Stomach (tissue), 4 donors: ENCODE results near the gene B3GNT8.

ENCODE experiments used
- CTCF ChIP-seq, 7 experiments: fragments of 450-650 bp in 4 of 7; fragments of 200-600 bp in 3 of 7; sonication (generic) in 3 of 7; IDR thresholded peaks; one replicate each; pipeline ENCODE4 v1.5.1; 2016 to 2019; ENCODE audit warnings: antibody characterized with exemption in 7 of 7, control low read depth in 2 of 7, mild to moderate bottlenecking in 1 of 7
- EP300 ChIP-seq: sonication (generic); formaldehyde crosslinking; IDR thresholded peaks from one replicate; pipeline ENCODE4 v1.6.1; 2017; ENCODE audit warnings: antibody characterized with exemption
- POLR2A ChIP-seq, 4 donors: fragments of 450-650 bp; IDR thresholded peaks; one replicate each; pipeline ENCODE4 v1.6.1; 2016; ENCODE audit warnings: antibody characterized with exemption in 4 of 4, control low read depth in 2 of 4, mild to moderate bottlenecking in 1 of 4, moderate library complexity in 1 of 4
- POLR2AphosphoS5 ChIP-seq, 3 donors: sonication (generic); formaldehyde crosslinking; IDR thresholded peaks; one replicate each; pipeline ENCODE4 v1.6.1; 2016; ENCODE audit warnings: antibody characterized with exemption in 3 of 3

- TF ChIP-seq CTCF (IDR thresholded peaks at IDR 0.05) (no peak), POLR2AphosphoS5 (IDR thresholded peaks at IDR 0.05) (no peak), EP300 (no peak), POLR2A (IDR thresholded peaks at IDR 0.05) (no peak)
Observed at GRCh38 chr19:41412953-41413352, 14.2 kb downstream of the B3GNT8 start.
